SK-N-SH treated with all-trans-retinoic acid at 6 μM for 48 hours (cell line): ENCODE measurements around the gene TECPR1.

Experiments used
- ATAC-seq: fragments of 200-7000 bp; cut with Tn5 transposase; 3 replicates; pipeline ENCODE4 v1.9.1; 2020; ENCODE audit warnings: mild to moderate bottlenecking, moderate library complexity
- ARNTL ChIP-seq: fragments of 450-650 bp; formaldehyde crosslinking; IDR thresholded peaks from 2 replicates; pipeline ENCODE4 v1.5.0; 2020; ENCODE audit warnings: low read depth, mild to moderate bottlenecking, moderate library complexity, borderline replicate concordance
- BACH2 ChIP-seq: fragments of 250-450 bp; sonication (Bioruptor Pico); IDR thresholded peaks from 2 replicates; pipeline ENCODE4 v1.9.0; 2021; ENCODE audit warnings: mild to moderate bottlenecking, borderline replicate concordance
- CSDC2 ChIP-seq: fragments of 250-450 bp; sonication (Bioruptor Pico); IDR thresholded peaks from 2 replicates; pipeline ENCODE4 v1.5.0; 2020; ENCODE audit warnings: mild to moderate bottlenecking, moderate library complexity
- CSRNP3 ChIP-seq: fragments of 250-450 bp; sonication (Bioruptor Pico); IDR thresholded peaks from 2 replicates; pipeline ENCODE4 v1.5.1; 2021; ENCODE audit warnings: mild to moderate bottlenecking, moderate library complexity
- GLIS3 ChIP-seq: fragments of 250-450 bp; sonication (Bioruptor Pico); IDR thresholded peaks from 2 replicates; pipeline ENCODE4 v1.5.0; 2020; ENCODE audit warnings: mild to moderate bottlenecking, moderate library complexity
- ISL1 ChIP-seq: fragments of 250-450 bp; sonication (Bioruptor Pico); IDR thresholded peaks from 2 replicates; pipeline ENCODE4 v2.1.2; 2022; ENCODE audit warnings: mild to moderate bottlenecking, moderate library complexity
- OSR1 ChIP-seq: fragments of 250-450 bp; sonication (Bioruptor Pico); IDR thresholded peaks from 2 replicates; pipeline ENCODE4 v1.8.0; 2022; ENCODE audit warnings: moderate library complexity, mild to moderate bottlenecking, inconsistent platforms
- PPARA ChIP-seq: fragments of 250-450 bp; sonication (Bioruptor Pico); IDR thresholded peaks from 2 replicates; pipeline ENCODE4 v1.5.0; 2020; ENCODE audit warnings: mild to moderate bottlenecking, borderline replicate concordance
- RARB ChIP-seq: fragments of 250-450 bp; sonication (Bioruptor Pico); IDR thresholded peaks from 2 replicates; pipeline ENCODE4 v1.8.0; 2021; ENCODE audit warnings: mild to moderate bottlenecking, moderate library complexity
- TCF4 ChIP-seq: fragments of 250-450 bp; sonication (Bioruptor Pico); IDR thresholded peaks from 2 replicates; pipeline ENCODE4 v1.8.0; 2021; ENCODE audit warnings: mild to moderate bottlenecking, moderate library complexity, borderline replicate concordance
- TOX ChIP-seq: fragments of 250-450 bp; sonication (Bioruptor Pico); IDR thresholded peaks from 2 replicates; pipeline ENCODE4 v1.8.0; 2021; ENCODE audit warnings: mild to moderate bottlenecking, moderate library complexity, borderline replicate concordance
- TSHZ2 ChIP-seq: fragments of 250-450 bp; sonication (Bioruptor Pico); IDR thresholded peaks from 2 replicates; pipeline ENCODE4 v1.5.0; 2020; ENCODE audit warnings: mild to moderate bottlenecking, moderate library complexity
- ZC3H10 ChIP-seq: fragments of 250-450 bp; sonication (Bioruptor Pico); IDR thresholded peaks from 2 replicates; pipeline ENCODE4 v1.5.1; 2021; ENCODE audit warnings: mild to moderate bottlenecking, moderate library complexity
- ZFP3 ChIP-seq: fragments of 250-450 bp; sonication (Bioruptor Pico); IDR thresholded peaks from 2 replicates; pipeline ENCODE4 v1.5.0; 2020; ENCODE audit warnings: mild to moderate bottlenecking, moderate library complexity
- ZFP30 ChIP-seq: fragments of 450-650 bp; formaldehyde crosslinking; IDR thresholded peaks from 2 replicates; pipeline ENCODE4 v1.5.0; 2022; ENCODE audit warnings: mild to moderate bottlenecking, moderate library complexity
- ZNF565 ChIP-seq: fragments of 450-650 bp; formaldehyde crosslinking; conservative IDR thresholded peaks from 2 replicates; pipeline ENCODE4 v1.5.0; 2020; ENCODE audit warnings: low read depth, mild to moderate bottlenecking, moderate library complexity
- ZNF8 ChIP-seq: fragments of 450-650 bp; formaldehyde crosslinking; IDR thresholded peaks from 2 replicates; pipeline ENCODE4 v1.5.0; 2020; ENCODE audit warnings: mild to moderate bottlenecking, moderate library complexity
- TF ChIP-seq, protein P1 (sequence below): fragments of 250-450 bp; sonication (Bioruptor Pico); IDR thresholded peaks from 2 replicates; pipeline ENCODE4 v1.5.1; 2020; ENCODE audit warnings: low read depth, mild to moderate bottlenecking, moderate library complexity
- TF ChIP-seq, protein P2 (sequence below): fragments of 250-450 bp; sonication (Bioruptor Pico); IDR thresholded peaks from 2 replicates; pipeline ENCODE4 v1.8.0; 2021; ENCODE audit warnings: low read depth, mild to moderate bottlenecking, moderate library complexity, borderline replicate concordance

TECPR1 gene

DNA sequence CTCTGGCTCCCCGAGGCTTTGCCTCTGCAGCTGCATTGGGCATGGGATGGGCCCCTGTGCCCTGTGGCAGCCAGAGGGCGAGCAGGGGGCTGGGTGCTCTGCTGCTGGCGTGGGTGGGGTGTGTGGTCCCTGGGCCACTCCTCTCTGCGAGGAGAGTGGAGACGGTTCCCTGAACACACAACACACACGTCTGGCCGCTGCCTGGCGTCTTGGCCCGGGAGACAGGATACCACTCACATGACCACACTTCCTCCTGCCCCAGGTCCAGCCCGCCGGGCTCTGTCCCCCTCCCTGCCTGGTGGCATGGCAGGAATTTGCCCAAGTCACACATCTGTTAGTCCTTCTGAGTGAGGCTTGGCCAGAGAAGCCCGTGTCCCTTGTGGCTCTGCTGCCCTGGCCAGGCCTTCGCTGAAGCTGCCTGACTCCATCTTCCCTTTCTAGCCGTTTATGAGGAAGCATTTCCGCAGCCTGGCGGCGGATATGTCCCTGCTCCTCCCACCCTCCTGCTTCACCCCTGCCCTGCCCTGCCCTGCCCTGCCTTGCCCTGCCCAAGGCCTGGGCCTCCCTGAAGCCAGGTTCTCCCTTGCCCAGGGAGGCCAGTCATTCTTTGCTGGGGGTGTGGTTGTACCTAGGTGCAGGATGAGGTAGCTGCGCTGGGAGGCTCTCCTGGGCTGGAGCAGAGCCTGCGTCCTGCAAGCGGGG is 32.5 kb upstream of the TECPR1 start:
- peak; percentile 75 for ATAC-seq
- TF ChIP-seq TSHZ2 (CRISPR knock-in tag) (no peak), GLIS3 (CRISPR knock-in tag) (no peak), CSRNP3 (CRISPR knock-in tag) (no peak), ZNF8 (CRISPR knock-in tag) (no peak), TOX (no peak), ZNF565 (CRISPR knock-in tag) (no peak), OSR1 (CRISPR knock-in tag) (no peak), ISL1 (CRISPR knock-in tag) (no peak), ZC3H10 (CRISPR knock-in tag) (no peak)

DNA sequence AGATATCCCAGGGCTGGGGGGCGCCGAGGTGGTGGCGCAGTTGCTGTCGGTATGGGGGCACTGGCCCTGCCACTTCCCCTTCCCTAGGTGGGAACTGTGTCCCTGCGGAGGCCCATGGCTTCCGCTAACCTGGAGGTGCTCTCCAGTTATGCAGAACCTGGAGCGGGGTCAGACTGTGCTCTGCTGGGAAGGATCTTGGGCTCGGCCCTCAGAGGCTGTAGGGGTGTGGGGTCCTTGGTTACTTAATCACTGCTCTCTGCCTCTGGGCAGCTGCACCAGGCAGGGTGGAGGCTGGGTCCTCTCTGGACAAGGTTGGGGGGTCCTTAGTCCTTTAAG is 31.8 kb upstream of the TECPR1 start:
- ATAC-seq = peak; percentile 7
- TF ChIP-seq TSHZ2 (CRISPR knock-in tag) (no peak), PPARA (CRISPR knock-in tag) (no peak), BACH2 (CRISPR knock-in tag) (no peak), ZFP3 (CRISPR knock-in tag) (no peak), CSDC2 (CRISPR knock-in tag) (no peak), ZNF8 (CRISPR knock-in tag) (no peak), TOX (no peak), ARNTL (CRISPR knock-in tag) (no peak), ZFP30 (CRISPR knock-in tag) (no peak), RARB (CRISPR knock-in tag) (no peak), TCF4 (CRISPR knock-in tag) (no peak), CSRNP3 (CRISPR knock-in tag) (no peak), ISL1 (CRISPR knock-in tag) (no peak), ZNF565 (CRISPR knock-in tag) (no peak)
- TF ChIP-seq, protein P1, sequence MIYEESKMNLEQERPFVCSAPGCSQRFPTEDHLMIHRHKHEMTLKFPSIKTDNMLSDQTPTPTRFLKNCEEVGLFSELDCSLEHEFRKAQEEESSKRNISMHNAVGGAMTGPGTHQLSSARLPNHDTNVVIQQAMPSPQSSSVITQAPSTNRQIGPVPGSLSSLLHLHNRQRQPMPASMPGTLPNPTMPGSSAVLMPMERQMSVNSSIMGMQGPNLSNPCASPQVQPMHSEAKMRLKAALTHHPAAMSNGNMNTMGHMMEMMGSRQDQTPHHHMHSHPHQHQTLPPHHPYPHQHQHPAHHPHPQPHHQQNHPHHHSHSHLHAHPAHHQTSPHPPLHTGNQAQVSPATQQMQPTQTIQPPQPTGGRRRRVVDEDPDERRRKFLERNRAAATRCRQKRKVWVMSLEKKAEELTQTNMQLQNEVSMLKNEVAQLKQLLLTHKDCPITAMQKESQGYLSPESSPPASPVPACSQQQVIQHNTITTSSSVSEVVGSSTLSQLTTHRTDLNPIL (CRISPR knock-in tag) = no peak
- TF ChIP-seq, protein P2, sequence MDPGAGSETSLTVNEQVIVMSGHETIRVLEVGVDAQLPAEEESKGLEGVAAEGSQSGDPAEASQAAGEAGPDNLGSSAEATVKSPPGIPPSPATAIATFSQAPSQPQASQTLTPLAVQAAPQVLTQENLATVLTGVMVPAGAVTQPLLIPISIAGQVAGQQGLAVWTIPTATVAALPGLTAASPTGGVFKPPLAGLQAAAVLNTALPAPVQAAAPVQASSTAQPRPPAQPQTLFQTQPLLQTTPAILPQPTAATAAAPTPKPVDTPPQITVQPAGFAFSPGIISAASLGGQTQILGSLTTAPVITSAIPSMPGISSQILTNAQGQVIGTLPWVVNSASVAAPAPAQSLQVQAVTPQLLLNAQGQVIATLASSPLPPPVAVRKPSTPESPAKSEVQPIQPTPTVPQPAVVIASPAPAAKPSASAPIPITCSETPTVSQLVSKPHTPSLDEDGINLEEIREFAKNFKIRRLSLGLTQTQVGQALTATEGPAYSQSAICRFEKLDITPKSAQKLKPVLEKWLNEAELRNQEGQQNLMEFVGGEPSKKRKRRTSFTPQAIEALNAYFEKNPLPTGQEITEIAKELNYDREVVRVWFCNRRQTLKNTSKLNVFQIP = no peak
